ENCODE results near the gene HMGCS2.

HMGCS2 gene

DNA sequence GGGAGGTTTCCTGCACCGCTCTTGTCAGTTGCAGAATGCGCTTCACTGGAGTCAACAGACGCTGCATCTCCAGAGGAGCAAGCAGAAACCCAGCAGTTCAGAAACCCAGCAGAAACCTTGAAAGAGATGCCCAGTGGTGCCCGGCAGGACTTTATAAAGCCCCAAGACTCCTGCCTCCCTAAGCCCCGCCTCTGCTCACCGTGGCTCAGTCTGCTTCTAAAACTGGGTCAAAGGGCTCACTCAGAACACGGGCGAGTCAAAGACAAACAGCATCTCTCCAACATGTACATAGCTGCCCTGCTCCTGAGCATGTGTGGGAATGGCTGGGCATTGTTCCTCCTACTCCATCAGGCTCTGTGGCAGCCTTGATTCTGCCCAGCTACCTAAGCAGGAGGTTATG, at the start of gene HMGCS2:
HMGCS2 (minus strand) TSS at position 128 of the 400 bp plus-strand sequence; CDS start at position 67, 61 bp downstream.
- DNase-seq, result no peak

DNA sequence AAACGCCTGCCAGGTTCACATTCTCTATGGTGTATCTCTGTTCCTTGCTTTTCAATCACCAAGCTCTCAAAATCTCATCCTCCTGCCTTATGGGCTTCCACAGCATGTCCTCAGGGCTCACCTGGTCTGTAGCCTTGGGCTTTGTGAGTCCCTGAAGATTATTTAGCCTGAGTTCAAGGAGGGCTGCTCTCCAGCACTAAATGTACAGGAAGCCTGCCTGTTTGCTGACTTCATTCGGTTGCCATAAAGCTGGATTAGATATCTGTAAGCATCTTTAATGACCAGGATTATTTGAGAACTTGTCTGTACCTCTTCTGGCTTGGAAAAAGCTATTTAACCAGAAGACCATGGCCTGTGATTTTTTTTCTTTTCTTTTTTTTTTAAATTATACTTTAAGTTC, 49.5 kb upstream of the HMGCS2 start:
- no peak for DNase-seq

DNA sequence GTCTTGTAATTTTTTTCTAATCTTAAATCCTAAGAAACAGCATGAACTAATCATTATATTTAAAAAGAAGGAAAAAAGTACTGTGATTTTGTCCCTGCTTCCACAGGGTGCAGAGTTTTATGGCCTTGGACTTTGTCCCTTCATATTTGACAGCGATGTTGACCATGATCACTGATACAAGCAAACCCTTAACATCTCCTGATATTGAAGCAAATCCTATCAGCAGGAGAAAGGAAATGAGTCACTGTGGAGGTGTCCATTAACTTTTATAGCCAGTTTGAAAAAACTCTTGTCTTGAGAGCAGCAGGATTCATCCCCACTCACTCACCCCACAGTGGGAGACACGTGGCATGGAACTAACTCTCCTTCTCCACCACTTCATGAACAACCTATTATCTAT, 47.7 kb upstream of the HMGCS2 start:
- no peak for DNase-seq

DNA sequence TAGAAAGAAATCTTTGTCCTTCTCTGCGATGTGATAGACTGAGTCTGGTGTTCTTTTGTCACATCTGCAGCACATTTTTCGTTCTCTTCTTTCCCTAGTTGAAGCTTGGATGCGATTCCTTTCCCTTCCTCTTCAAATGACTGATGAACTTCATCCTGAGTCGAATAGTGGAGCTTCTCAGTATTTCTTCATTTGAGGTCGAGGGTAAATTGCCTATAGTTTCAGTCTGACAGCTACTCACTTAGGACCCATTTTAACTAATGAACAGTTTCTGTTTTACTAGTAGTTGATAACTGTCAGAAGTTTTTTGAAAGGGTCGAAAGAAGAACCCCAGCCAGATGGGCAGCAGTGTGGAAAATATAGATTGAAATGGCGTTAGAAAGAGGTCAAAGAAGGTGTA, 47.2 kb upstream of the HMGCS2 start:
- DNase-seq, result no peak

DNA sequence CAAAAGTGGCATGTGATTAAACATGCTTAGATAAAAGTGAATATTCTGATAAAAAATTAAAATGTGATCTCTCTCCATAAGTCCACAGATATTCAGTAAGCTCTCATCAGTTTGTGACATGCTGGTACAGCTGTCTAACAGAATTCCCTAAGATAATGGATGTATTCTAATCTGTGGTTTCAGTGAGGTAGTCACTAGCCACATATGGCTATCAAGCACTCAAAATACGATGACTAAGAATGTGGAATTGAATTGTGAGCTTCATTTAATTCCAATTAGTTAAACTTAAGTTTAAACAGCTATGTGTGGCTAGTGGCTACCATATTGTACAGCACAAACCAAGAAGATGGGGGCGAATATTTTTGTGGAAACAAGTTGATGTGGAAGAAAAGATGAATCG, 46.7 kb upstream of the HMGCS2 start:
- no peak for DNase-seq

DNA sequence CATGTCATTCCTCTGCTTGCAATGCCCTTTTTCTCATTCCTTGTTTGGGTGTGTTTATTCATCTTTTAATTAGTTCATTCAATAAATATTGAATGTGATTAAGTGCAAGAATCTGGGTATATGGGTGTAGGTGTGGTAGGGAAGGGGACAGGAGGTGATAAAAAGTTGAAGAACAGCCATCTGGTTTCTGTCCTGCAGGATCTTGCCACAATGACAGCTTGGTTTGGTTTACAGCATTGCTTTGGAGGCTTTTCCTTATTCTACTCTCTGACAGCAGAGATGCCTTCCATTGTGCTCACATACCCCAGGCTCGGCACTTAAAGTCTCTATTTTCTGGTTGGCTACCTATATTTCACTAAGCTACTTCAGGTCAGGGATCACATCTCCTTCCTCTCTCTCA, 45.6 kb upstream of the HMGCS2 start:
- no peak for DNase-seq

DNA sequence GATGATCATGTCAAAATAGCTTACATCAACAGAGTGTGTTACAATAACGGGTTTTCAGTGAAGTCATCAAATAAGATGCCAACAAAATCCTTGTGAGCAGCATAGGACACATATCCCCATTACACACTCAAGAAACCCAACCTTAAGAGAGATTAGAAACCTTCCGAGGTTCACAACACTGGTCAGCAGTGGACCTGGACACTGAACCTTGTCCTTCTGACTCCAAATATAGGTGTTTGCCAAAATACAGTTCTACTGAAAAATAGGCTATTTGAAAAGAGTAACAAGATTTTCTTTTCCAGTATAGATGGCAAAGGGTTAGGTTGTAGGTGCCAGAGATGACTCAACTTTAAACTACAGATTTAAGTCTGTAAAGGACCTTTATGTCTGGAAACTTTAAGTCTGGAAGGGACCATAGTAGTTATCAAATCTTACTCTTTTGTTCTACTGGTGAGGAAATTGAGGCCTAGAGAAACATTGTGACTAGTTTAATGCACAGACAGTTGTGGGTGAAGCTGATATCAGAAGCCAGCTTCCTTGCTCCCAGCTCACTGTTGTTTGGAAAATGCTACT, 43.4 kb upstream of the HMGCS2 start:
- no peak for DNase-seq

DNA sequence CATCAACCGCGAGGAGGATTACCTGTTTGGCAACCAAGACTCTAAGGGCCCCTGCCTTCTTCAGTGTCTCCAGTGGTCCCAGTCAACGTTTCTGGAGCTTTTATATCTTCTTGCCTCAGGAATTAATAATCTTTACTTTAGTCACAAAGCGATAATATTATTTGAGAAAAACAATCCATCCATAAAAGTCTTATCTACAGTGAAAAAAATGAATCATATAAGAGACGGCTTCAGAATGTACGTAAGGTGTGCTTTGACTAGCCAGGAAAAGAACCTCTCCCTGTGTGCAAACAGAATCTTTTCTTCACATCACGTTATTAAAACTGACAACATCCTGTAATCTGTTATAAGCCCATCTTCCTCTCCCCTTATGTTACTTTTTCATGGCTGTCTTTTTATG, 42.7 kb upstream of the HMGCS2 start, which contains the start of gene REG4:
REG4 (minus strand) TSS at position 74 of the 400 bp plus-strand sequence. CDS start 2,691 bp downstream, outside the sequence.
- DNase-seq, result no peak

DNA sequence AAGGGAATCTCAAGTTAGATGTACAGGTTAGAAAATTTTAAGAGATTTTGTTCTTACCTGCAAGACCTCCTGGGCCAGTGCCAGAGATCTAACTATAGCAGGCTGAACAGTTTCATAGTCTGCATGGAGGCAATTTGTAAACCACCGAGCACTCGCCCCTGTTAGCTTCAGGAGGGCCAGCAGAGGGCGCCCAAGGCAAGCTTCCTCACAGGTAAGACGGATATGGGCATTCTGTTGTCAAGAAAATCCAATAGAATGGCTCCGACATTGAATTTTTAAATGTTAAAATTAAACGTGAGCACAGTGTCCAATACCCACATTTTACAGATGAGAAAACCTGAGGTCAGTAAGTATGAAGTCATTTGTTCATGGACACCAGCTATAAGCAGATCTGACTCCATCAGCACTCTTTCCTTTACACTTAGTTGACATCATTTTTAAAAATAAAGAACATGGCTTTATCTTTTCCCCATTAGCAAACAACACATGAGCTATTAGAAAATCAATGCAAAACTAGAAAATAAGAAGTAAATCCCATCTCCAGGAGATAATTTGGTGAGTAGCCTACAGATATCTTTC, 40.4 kb upstream of the HMGCS2 start:
- DNase-seq, result peak; percentile 60

DNA sequence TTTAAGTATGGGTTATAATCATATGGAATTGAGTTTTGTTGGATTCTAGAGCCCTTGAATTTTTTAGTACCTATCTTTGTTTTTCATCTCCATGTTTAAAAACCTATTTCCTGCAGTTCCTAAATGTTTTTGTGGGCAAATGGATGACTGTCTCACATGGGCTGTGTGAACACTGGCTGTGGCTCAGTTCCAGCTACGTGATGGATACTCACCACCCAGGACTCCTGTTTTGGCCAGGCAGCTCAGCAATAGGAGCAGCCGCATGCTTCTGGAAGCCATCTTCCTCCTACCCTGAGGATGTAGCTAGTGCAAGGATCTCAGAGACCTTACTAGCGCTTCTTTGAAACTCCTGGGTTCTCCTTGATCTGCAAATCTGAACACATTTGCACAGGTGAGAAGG, 39.8 kb upstream of the HMGCS2 start:
- DNase-seq, result no peak

DNA sequence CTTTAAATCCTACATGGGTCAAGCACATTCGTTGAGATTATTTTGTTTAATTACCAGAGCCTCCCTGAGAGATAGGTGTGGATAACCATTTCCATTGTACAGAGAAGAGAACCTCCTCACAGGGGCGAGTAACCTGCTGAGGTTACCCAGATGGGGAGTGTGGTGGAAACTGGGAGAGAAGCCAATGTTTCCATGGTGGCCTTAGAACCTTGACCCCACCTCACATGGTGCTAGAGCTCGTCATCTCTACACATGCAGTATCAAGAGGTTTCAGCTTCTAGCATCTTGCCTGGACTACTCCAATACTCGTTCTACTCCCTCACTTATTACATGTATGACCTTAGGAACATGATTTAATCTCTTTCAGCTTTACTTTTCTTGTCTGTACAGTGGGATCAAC, 37.8 kb upstream of the HMGCS2 start:
- DNase-seq, result no peak

DNA sequence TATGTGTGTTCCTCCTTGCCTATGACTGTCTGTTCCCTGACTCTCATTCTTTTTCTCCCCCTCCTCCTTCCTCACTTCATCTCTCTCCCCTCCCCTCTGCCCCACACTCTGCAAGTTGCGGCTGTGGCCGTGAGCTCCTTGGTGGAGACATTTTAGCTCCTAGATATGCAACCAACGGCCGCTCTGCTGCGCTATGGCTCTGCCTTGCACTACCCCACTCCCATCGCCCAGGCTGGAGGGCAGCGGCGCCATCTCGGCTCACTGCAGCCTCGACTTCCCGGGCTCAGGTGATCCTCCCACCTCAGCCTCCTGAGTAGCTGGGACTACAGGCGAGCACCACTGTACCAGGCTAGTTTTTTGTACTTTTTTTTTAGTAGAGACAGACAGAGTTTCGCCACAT, 37.0 kb upstream of the HMGCS2 start:
- no peak for DNase-seq

DNA sequence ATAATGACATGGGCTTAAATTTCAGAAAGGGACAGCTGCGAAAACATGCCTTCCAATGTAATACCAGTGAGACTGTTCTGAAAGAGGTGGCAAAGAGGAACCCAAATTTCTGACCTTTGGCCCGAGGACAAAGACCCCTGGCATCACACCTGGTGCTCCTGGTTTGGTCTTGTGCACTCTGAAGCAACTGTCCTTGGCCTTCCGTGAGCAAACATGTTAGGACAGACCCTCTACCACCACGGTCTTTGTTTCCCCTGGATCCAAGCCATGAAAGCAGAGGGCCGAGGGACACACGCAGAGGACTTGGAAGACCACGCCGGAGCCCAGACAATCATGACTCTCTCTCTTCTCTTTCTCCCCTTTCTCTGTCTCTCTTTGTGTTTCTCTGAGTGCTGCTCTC, 36.5 kb upstream of the HMGCS2 start:
- DNase-seq, result no peak

DNA sequence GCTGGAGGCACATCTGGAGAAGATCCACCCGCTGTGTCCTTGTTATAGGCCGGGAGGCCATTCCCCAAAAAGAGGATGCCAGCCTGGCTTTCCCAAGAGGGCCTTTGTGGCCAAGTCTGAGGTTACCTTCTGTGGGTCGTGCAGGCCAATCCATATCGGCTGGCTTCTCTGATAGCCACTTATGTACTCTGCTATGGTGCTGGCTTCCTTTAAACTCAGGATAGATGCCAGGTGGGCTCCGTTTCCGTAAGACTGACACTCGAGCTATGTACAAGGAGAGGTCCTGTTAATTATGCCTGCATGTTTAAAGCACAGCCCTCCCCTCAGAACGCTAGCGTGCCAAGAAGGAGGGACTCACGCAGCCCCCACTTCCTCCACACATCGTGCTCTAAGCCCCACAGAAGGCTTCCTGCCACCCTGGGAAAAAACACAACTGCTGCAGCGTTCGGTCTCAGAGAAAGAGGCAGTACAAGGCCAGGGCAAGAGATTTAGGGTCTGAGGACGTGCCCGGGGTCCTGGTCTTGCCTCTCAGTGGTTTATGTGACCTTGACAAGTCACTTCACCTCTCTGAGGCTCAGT, 31.0 kb upstream of the HMGCS2 start:
- no peak for DNase-seq

DNA sequence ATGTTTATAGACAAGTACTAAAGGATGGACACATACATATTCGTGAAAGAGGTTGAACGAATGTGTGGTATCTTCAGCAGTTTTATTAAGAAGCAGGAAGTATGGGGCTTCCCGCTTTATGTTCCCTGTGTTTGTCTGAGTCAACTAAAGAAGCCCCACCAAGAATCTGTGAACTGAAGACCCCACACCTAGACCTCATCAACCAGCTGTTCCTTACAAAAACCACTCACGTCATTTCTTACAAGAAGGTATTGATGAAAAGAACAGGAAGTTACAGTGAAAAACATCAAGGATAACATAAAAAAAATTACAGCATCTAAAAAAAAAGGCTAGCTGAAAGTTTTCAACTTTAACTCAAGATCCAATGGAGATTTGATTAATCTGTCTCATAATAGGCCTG, 30.3 kb upstream of the HMGCS2 start:
- no peak for DNase-seq

DNA sequence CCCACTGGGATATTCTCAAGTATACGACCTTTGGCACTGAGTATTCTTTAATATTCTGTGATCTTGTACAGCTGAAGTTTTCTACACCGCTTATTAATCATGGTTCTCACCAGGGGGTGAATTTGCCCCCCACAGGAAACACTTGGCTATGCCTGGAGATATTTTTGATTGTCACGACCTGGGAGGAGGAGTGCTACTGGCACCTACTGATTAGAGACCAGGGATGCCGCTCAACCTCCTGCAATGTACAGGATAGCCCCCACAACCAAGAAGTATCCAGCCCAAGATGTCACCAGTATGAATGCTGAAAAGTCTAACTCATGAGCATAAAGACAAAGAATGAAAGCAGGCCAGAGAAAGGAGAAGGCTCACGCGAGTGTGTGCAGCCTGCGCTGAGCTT, 28.9 kb upstream of the HMGCS2 start:
- DNase-seq, result no peak

DNA sequence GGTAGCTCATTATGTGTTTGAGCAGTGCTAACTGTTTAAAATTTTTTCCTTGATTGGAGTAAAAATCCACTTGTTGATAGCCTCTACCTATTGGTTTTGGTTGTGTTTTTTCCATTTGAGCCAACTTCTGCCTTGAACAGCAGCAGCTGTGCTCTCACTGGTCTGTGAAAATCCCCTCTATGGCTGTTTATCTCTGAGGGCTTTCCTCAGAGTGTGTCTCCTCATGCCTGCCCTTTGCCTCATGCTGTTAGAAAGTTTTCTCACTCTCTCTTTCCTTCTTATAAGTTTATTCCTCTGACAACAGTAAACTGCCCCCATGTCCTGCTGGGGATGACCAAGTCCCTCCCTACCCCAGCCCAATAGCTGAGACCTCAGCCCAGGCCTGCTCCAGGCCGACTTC, 28.5 kb upstream of the HMGCS2 start:
- no peak for DNase-seq

DNA sequence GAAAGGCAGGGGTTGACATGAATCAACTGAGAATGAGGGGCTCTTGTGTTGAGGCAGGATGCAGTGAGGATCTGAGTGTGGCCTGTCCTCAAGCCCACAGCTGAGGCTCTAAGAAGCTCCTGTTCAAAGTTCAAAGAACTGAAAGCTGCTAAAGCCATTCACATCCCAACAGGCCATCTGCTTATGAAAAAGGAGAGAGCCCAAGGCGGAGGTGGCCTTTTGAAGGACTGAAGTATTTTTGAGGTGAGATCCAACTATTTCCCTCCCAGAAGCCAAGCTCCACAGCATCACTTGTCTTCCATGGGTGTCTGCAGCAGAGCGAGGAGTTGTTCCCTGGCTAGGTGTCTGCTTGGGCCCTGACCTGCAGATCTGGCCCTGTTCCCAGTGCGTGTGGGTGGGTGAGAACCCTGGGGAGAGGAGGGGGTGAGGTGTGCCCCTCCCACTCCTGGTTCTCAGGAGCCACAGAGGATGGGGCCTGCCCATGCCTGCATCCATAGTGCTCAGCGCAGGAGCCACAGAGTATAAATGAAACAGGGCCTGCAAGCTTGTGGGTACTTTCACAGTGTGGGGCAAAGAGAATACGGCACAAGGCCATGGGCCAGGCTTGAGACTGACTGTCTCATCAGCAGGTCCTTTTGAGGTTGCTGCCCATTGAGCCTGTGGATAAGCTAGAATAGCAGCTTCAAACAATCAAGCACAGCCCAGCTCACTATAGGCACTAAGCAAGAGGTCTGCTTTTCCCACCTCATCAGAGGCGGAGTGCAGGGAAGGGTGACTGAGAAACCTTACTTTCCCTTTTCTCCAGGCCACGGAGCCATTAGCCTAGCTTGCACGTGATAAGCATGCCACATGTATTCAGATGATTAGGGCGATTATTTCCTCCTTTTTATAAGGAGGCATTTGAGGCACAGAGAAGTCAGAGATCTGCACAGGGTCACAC, 26.8 kb upstream of the HMGCS2 start:
- DNase-seq, result no peak

DNA sequence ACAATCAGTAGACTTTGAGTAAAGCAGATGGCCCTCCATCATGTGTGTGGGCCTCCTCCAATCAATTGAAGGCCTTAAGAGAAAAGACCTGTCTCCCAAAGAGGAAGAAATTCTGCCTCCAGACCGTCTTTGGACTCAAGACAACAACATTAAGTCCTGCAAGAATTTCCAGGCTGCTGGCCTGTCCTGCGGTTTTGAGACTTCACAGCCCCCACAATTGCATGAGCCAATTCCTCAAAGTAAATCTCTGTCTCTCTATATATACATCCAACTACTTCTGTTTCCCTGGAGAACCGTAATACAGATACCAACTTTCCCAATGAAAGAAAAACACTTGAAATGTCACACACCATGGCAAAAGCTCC, 26.2 kb upstream of the HMGCS2 start:
- no peak for DNase-seq

DNA sequence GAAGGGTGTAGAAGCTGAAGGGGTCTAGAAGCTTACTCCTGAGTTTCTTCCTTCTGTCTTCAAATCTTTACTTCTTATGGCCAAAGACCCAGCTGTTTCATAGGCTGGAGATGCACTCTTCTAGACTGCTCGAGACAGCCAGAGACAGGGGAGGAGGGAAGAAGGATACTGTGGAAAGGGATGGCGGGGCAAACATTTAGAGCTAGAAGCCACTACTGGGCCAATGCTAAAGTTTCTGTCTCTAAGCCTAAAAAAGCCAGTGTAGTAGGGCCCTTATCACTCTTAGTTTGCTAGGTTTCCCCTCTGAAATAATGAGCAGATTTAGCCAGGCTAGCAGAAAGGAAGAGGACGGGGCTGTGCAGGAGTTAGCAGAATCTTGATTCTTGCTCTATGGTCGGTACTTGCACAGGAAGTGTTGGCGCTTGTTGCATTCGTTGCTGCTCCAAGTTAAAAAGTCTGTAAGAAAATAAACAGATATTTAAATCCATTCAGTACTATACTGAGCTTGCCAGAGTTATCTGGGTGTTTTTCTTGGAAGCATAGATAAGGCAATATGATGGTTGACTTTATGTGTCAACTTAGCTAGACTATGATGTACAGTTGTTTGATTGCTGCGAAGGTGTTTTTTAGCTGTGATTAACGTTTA, 25.6 kb upstream of the HMGCS2 start:
- no peak for DNase-seq

DNA sequence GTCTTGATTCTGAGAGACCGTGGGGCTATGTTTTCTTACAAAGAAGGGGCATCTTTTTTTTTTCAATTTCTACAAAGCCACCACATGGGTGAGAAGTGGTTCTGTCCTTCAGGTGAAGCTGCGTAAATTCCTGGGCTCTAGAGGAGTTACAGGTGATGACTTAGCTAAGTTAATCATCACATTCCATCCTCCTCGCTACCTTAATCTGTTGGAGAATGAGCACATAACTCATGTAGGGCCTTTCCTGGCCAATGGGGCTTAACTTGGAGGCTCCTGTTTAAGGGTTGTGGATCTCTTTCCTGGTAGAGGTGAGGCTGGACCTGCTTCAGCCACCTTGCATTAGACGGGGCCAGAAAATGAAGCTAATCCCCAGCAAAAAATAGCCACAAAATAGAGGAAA, 22.7 kb upstream of the HMGCS2 start:
- DNase-seq, result no peak

DNA sequence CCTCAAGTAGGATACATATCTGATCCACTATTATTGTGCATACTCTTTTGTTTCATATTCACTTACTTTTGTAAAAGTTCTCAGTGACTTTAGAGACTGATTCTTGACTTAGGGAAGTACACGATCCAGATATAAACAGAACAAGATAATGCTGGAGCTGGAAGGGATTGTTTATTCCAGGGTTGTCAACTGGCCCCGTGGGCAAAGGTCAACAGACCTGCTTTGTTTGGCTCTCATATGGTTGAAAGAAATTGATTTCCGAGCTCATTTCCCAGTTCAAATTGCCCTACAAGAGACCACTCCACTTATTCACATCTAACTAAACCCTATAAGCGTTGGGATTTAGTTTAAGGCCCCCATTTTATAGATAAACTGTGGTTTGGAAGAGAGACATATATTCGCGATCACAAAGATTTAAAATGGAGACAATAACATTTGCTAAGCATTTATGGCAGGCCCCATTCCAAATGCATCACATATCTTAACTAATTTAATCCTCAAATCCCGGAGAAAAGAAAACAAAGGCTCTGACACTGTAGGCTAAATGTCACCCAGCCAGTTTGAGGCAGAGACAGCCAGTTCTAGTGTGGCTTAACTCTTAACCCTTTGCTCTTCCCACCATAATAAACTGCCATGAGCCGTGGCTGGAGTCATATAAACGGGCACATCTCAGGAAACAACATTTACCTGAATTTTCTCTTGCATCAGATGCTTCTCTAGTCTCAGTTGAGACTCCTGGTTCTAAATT, 21.9 kb upstream of the HMGCS2 start:
- DNase-seq, result no peak

DNA sequence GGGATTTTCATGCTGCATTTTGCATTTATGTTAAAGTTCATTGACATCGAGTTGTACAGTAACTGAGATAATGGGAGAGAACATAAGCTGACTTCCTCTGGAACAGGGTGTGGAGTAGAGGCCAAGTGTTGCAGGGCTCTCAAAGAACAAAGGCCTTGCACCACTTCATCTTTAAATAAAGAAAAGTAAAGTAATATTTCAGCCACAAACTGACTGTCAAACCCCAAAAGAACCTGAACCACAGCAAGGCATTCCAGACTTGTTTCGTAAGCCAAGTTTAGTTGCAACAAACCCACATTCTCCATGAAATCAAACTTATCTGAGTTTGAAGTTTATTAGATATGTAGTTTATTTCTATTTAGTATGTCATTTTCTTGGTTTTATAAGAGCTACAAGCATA, 19.1 kb upstream of the HMGCS2 start:
- DNase-seq, result no peak

Measured in CD4-positive, alpha-beta T cell treated with Interleukin-21 for 1 hour (primary cell).